Measurements from ENCODE around the gene ABCF1. TPM values are rescaled to one million over a fixed set of nuclear protein-coding genes. Genes with fewer than 3 reads are reported as not detected.
A peak's percentile ranks its signal among the peaks of the same experiment; 100 is the strongest.

The ABCF1 gene
- total and polyA plus RNA-seq, 5 donors from 2014 or later = 14.3 to 113 (median 18.4) TPM

DNA sequence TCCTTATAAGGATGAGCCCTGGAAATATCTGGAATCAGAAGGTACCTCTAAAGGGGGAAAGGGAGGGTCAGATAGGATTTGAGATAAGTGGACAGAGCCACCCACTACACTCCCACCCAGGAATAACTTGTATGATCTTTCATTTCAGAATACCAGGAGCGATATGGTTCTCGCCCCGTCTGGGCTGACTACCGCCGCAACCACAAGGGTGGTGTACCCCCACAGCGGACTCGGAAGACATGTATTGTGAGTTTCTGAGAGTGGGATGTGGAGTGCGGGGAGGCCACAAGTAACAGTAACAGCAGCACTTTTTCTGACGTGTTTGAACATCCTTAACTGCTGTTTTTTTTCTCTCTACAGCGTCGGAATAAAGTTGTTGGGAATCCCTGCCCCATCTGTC is 48.3 kb downstream of the ABCF1 start:
- peak overlapping the region in 1 of 3 donors; percentile 100 for H3K27ac Mint-ChIP-seq
- H3K27me3 ChIP-seq (ENCODE audit: control insufficient read depth, insufficient read depth, low read length) = no peaks in the 10 kb centered on the region
- peaks cover 18% of the 10 kb centered on the region for H3K27me3 Mint-ChIP-seq
- H3K36me3 Mint-ChIP-seq = peaks cover 34% of the 10 kb centered on the region
- no peak for DNase-seq
- H3K9me3 ChIP-seq (ENCODE audit: control insufficient read depth in 2 of 2, low read length in 2 of 2) = no peaks in the 10 kb centered on the region
- peak overlapping the region; percentile 98 for H3K27ac ChIP-seq (ENCODE audit: insufficient read depth, low read length, poor library complexity, severe bottlenecking)
- no peak for ATAC-seq (ENCODE audit: low read depth in 2 of 2)
- peaks cover 58% of the 10 kb centered on the region for H3K36me3 ChIP-seq (ENCODE audit: control insufficient read depth, insufficient read depth, low read length)
- peaks cover 18% of the 10 kb centered on the region for H3K4me1 ChIP-seq (ENCODE audit: control insufficient read depth, insufficient read depth, low read length, poor library complexity, severe bottlenecking)
- peaks cover 0 to 3% (median 0%) of the 10 kb centered on the region in 7 donors for H3K9me3 Mint-ChIP-seq
- H3K4me1 Mint-ChIP-seq = peaks cover 6 to 24% (median 11%) of the 10 kb centered on the region in 4 donors
- peak overlapping the region; percentile 19 for H3K4me3 ChIP-seq (ENCODE audit: low read depth, low read length)
- H3K4me3 Mint-ChIP-seq = peak overlapping the region in 1 of 4 donors; percentile 96

DNA sequence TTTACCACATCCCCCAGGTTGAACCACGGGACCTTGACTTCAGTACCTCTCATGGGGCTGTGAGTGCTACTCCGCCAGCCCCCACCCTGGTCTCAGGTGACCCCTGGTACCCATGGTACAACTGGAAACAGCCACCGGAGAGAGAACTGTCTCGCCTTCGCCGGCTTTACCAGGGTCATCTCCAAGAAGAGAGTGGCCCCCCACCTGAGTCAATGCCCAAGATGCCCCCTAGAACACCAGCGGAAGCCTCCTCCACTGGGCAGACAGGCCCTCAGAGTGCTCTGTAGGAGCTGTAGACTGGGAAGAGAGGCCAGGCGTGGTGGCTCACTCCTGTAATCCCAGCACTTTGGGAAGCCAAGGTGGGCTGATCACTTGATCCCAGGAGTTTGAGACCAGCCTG is 54.3 kb downstream of the ABCF1 start:
- H3K27me3 Mint-ChIP-seq = no peaks in the 10 kb centered on the region
- H3K9me3 Mint-ChIP-seq = no peaks in the 10 kb centered on the region
- Histone ChIP-seq H3K36me3 (ENCODE audit: control insufficient read depth, insufficient read depth, low read length) (peaks cover 46% of the 10 kb centered on the region), H3K4me3 (ENCODE audit: low read depth, low read length) (no peak overlapping the region), H3K27me3 (ENCODE audit: control insufficient read depth, insufficient read depth, low read length) (no peaks in the 10 kb centered on the region), H3K9me3 (ENCODE audit: control insufficient read depth in 2 of 2, low read length in 2 of 2) (no peaks in the 10 kb centered on the region), H3K27ac (ENCODE audit: insufficient read depth, low read length, poor library complexity, severe bottlenecking) (no peak overlapping the region), H3K4me1 (ENCODE audit: control insufficient read depth, insufficient read depth, low read length, poor library complexity, severe bottlenecking) (peaks cover 17% of the 10 kb centered on the region)
- H3K27ac Mint-ChIP-seq = peak overlapping the region in 1 of 3 donors; percentile 98
- no peak for ATAC-seq (ENCODE audit: low read depth in 2 of 2)
- peaks cover 12% of the 10 kb centered on the region for H3K36me3 Mint-ChIP-seq
- peak overlapping the region in 2 of 4 donors; percentile 42 to 61 for H3K4me3 Mint-ChIP-seq
- H3K4me1 Mint-ChIP-seq = peaks cover 6 to 31% (median 16%) of the 10 kb centered on the region in 4 donors
- no peak for DNase-seq

DNA sequence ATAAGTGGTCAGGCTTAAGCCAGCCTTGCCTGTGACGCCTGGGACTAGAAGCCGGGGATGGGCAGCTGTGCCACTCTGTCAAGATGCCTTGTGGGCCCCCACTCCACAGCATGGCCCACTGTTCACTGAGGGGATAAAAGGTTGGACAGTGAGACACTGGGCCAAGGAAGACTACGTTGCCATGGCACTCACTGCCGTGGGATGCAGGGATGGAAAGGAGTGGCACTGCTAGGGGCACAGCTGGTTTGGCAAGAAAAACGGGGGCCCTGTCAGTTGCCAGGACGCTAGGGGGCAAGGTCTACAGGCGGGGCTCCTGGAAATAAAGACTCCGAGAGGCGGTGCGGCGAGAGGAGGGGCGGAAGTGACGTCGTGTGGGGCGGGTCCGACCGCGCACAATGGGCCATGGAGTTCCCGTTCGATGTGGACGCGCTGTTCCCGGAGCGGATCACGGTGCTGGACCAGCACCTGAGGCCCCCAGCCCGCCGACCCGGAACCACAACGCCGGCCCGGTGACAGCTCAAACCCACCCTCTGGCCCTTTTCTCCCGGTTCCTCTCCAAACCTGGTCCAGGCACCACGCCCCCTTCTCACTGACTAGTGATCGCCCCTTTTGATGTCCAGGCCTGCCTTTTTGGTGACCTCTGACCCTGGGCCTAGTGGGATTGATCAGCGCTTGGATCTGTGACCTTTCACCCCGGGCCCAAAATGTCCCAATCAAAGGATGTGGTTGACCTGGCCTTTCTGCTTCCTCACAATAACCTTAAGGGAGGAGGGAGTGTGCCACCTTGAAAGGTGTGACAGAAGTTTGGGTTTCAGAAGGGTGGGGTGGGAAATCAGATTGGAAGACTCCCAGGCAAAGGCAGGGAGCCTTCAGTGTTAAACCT is 55.5 kb downstream of the ABCF1 start, which contains the start of gene ATAT1:
Gene ATAT1, plus strand, starts transcription at position 391 of the 883 bp plus-strand sequence.
- no peaks in the 10 kb centered on the region for H3K9me3 ChIP-seq (ENCODE audit: control insufficient read depth in 2 of 2, low read length in 2 of 2)

DNA sequence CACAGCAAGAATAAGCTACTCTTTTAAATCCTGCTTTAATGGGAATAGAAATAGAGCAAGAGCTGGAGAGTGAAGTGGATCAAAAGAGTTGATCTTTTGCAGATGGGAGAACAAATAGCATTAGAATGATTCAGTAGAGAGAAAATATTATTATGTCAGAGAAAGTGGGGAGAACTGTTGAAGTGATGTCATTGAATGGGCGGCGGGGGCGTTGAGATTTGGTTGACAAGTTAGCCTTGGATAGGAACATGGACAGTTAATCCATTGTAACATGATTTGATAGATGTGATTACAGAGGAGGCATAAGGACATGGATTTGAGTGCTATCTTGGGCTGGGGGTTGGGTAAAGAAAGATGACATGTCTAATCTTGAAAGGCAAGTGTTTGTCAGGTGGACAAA is 64.6 kb downstream of the ABCF1 start:
- Mint-ChIP-seq H3K4me1 (peaks cover 0 to 4% (median 1%) of the 10 kb centered on the region in 4 donors), H3K27ac (peak overlapping the region in 2 of 3 donors; percentile 52 to 92), H3K4me3 (no peak overlapping the region), H3K36me3 (peaks cover 29% of the 10 kb centered on the region), H3K9me3 (no peaks in the 10 kb centered on the region), H3K27me3 (no peaks in the 10 kb centered on the region)
- H3K4me3 ChIP-seq (ENCODE audit: low read depth, low read length) = no peak overlapping the region
- ATAC-seq (ENCODE audit: low read depth in 2 of 2) = no peak
- no peaks in the 10 kb centered on the region for H3K9me3 ChIP-seq (ENCODE audit: control insufficient read depth in 2 of 2, low read length in 2 of 2)
- peaks cover 3% of the 10 kb centered on the region for H3K36me3 ChIP-seq (ENCODE audit: control insufficient read depth, insufficient read depth, low read length)
- no peak for DNase-seq
- H3K27me3 ChIP-seq (ENCODE audit: control insufficient read depth, insufficient read depth, low read length) = no peaks in the 10 kb centered on the region
- no peak overlapping the region for H3K27ac ChIP-seq (ENCODE audit: insufficient read depth, low read length, poor library complexity, severe bottlenecking)
- H3K4me1 ChIP-seq (ENCODE audit: control insufficient read depth, insufficient read depth, low read length, poor library complexity, severe bottlenecking) = no peaks in the 10 kb centered on the region

More for the DNA sequence above, 55.5 kb downstream of the ABCF1 start, which contains the start of gene ATAT1:
- peaks cover 6 to 29% (median 15%) of the 10 kb centered on the region in 4 donors for H3K4me1 Mint-ChIP-seq
- peak within 1 kb of the TSS; percentile 91 to 92 (median 91) for H3K4me3 Mint-ChIP-seq
- no peaks in the 10 kb centered on the region for H3K27me3 Mint-ChIP-seq
- no peaks in the 10 kb centered on the region for H3K9me3 Mint-ChIP-seq
- Histone ChIP-seq H3K4me3 (ENCODE audit: low read depth, low read length) (peak within 1 kb of the TSS; percentile 65), H3K36me3 (ENCODE audit: control insufficient read depth, insufficient read depth, low read length) (peaks cover 37% of the 10 kb centered on the region), H3K27me3 (ENCODE audit: control insufficient read depth, insufficient read depth, low read length) (no peaks in the 10 kb centered on the region), H3K27ac (ENCODE audit: insufficient read depth, low read length, poor library complexity, severe bottlenecking) (peak within 1 kb of the TSS; percentile 90), H3K4me1 (ENCODE audit: control insufficient read depth, insufficient read depth, low read length, poor library complexity, severe bottlenecking) (peaks cover 17% of the 10 kb centered on the region)
- H3K27ac Mint-ChIP-seq = peak within 1 kb of the TSS; percentile 92 to 98 (median 97)
- ATAC-seq (ENCODE audit: low read depth in 2 of 2) (peak; percentile 97), DNase-seq (peak; percentile 87 to 89 (median 88))
- H3K36me3 Mint-ChIP-seq = peaks cover 16% of the 10 kb centered on the region

- peaks cover 17% of the 10 kb centered on the region for H3K36me3 Mint-ChIP-seq
- Histone ChIP-seq H3K4me1 (ENCODE audit: control insufficient read depth, insufficient read depth, low read length, poor library complexity, severe bottlenecking) (no peaks in the 10 kb centered on the region), H3K27ac (ENCODE audit: insufficient read depth, low read length, poor library complexity, severe bottlenecking) (no peak overlapping the region), H3K27me3 (ENCODE audit: control insufficient read depth, insufficient read depth, low read length) (no peaks in the 10 kb centered on the region), H3K36me3 (ENCODE audit: control insufficient read depth, insufficient read depth, low read length) (peaks cover 3% of the 10 kb centered on the region), H3K4me3 (ENCODE audit: low read depth, low read length) (no peak overlapping the region), H3K9me3 (ENCODE audit: control insufficient read depth in 2 of 2, low read length in 2 of 2) (no peaks in the 10 kb centered on the region)
- H3K27me3 Mint-ChIP-seq = no peaks in the 10 kb centered on the region
- H3K9me3 Mint-ChIP-seq = no peaks in the 10 kb centered on the region
- no peak overlapping the region for H3K27ac Mint-ChIP-seq
- H3K4me3 Mint-ChIP-seq = peak overlapping the region in 1 of 4 donors; percentile 58
- ATAC-seq (ENCODE audit: low read depth in 2 of 2) (no peak), DNase-seq (peak in 1 of 3 donors; percentile 32)
- H3K4me1 Mint-ChIP-seq = peaks cover 2 to 15% (median 6%) of the 10 kb centered on the region in 4 donors
Observed at GRCh38 chr6:30640481-30640880, 69.2 kb downstream of the ABCF1 start.

- no peaks in the 10 kb centered on the region for H3K9me3 Mint-ChIP-seq
- H3K4me3 Mint-ChIP-seq = peak overlapping the region in 1 of 4 donors; percentile 58
- no peaks in the 10 kb centered on the region for H3K27me3 Mint-ChIP-seq
- Histone ChIP-seq H3K9me3 (ENCODE audit: control insufficient read depth in 2 of 2, low read length in 2 of 2) (no peaks in the 10 kb centered on the region), H3K4me3 (ENCODE audit: low read depth, low read length) (no peak overlapping the region), H3K36me3 (ENCODE audit: control insufficient read depth, insufficient read depth, low read length) (peaks cover 3% of the 10 kb centered on the region), H3K4me1 (ENCODE audit: control insufficient read depth, insufficient read depth, low read length, poor library complexity, severe bottlenecking) (no peaks in the 10 kb centered on the region), H3K27me3 (ENCODE audit: control insufficient read depth, insufficient read depth, low read length) (no peaks in the 10 kb centered on the region), H3K27ac (ENCODE audit: insufficient read depth, low read length, poor library complexity, severe bottlenecking) (no peak overlapping the region)
- DNase-seq (peak in 1 of 3 donors; percentile 25), ATAC-seq (ENCODE audit: low read depth in 2 of 2) (peak in 1 of 2 donors; percentile 39)
- H3K36me3 Mint-ChIP-seq = peaks cover 16% of the 10 kb centered on the region
- peak overlapping the region in 1 of 3 donors; percentile 74 for H3K27ac Mint-ChIP-seq
- H3K4me1 Mint-ChIP-seq = peaks cover 6 to 20% (median 9%) of the 10 kb centered on the region in 4 donors
Observed at GRCh38 chr6:30641048-30641447, 69.8 kb downstream of the ABCF1 start.
